GM12878 (cell line): ENCODE data around the gene NKD1. TPM values are rescaled to one million over a fixed set of nuclear protein-coding genes. Genes with fewer than 3 reads are reported as not detected.

Experiments used
- BHLHE40 ChIP-seq, 2 experiments: fragments of 450-650 bp in 1 of 2; IDR thresholded peaks; 2 replicates each; pipeline ENCODE4 v1.6.1; 2011 to 2017; ENCODE audit warnings: low read depth in 2 of 2, borderline replicate concordance in 1 of 2, improper control_type of control experiment in 1 of 2, low read length in 1 of 2, mild to moderate bottlenecking in 1 of 2
- CBFB ChIP-seq: IDR thresholded peaks from 2 replicates; pipeline ENCODE4 v1.6.1; 2016; ENCODE audit warnings: antibody characterized with exemption, low read depth
- CBX3 ChIP-seq: fragments of 200-600 bp; sonication (generic); IDR thresholded peaks from 2 replicates; pipeline ENCODE4 v1.6.1; 2016; ENCODE audit warnings: low read depth, borderline replicate concordance
- CEBPZ ChIP-seq: fragments of 150-350 bp; IDR thresholded peaks from 2 replicates; pipeline ENCODE4 v1.6.1; 2016; ENCODE audit warnings: low read depth, low read length
- CHD4 ChIP-seq: fragments of 200-600 bp; sonication (generic); IDR thresholded peaks from 2 replicates; pipeline ENCODE4 v1.6.1; 2016; ENCODE audit warnings: mild to moderate bottlenecking
- CREB1 ChIP-seq: IDR thresholded peaks from 2 replicates; pipeline ENCODE4 v1.6.1; 2012; ENCODE audit warnings: low read depth, mild to moderate bottlenecking, inconsistent platforms
- EED ChIP-seq: sonication (generic); IDR thresholded peaks from 2 replicates; pipeline ENCODE4 v1.6.1; 2016; ENCODE audit warnings: antibody characterized with exemption, low read depth
- IKZF1 ChIP-seq: fragments of 450-650 bp; conservative IDR thresholded peaks from 2 replicates; pipeline ENCODE4 v1.6.1; 2017; ENCODE audit warnings: antibody characterized with exemption, mild to moderate bottlenecking
- KDM1A ChIP-seq: fragments of 200-600 bp; sonication (generic); IDR thresholded peaks from 2 replicates; pipeline ENCODE4 v1.6.1; 2016; ENCODE audit warnings: borderline replicate concordance
- MTA3 ChIP-seq: IDR thresholded peaks from 2 replicates; pipeline ENCODE4 v1.6.1; 2012; ENCODE audit warnings: low read length, inconsistent platforms, borderline replicate concordance
- MXI1 ChIP-seq: fragments of 150-350 bp; IDR thresholded peaks from 2 replicates; pipeline ENCODE4 v1.6.1; 2011; ENCODE audit warnings: low read depth, mild to moderate bottlenecking, inconsistent platforms, low read length, improper control_type of control experiment
- NBN ChIP-seq: fragments of 450-650 bp; IDR thresholded peaks from 2 replicates; pipeline ENCODE4 v1.6.1; 2016
- NR2F1 ChIP-seq: fragments of 450-650 bp; conservative IDR thresholded peaks from 2 replicates; pipeline ENCODE4 v1.6.1; 2017; ENCODE audit warnings: mild to moderate bottlenecking
- RELA ChIP-seq: fragments of 450-650 bp; IDR thresholded peaks from 2 replicates; pipeline ENCODE4 v1.8.0; 2014; ENCODE audit warnings: borderline replicate concordance; ENCODE audit not compliant: partially characterized antibody
- SKIL ChIP-seq: fragments of 450-650 bp; IDR thresholded peaks from 2 replicates; pipeline ENCODE4 v1.6.1; 2017; ENCODE audit warnings: mild to moderate bottlenecking, low read depth, inconsistent platforms; ENCODE audit not compliant: poor library complexity, severe bottlenecking
- SMAD1 ChIP-seq: fragments of 450-650 bp; IDR thresholded peaks from 2 replicates; pipeline ENCODE4 v1.6.1; 2018; ENCODE audit warnings: mild to moderate bottlenecking, low read depth; ENCODE audit not compliant: partially characterized antibody
- SREBF2 ChIP-seq: IDR thresholded peaks from 2 replicates; pipeline ENCODE4 v1.6.1; 2012; ENCODE audit warnings: mild to moderate bottlenecking, low read length
- SUPT20H ChIP-seq: IDR thresholded peaks from 2 replicates; pipeline ENCODE4 v1.6.1; 2011; ENCODE audit warnings: low read depth, mild to moderate bottlenecking, low read length, moderate library complexity, borderline replicate concordance; ENCODE audit not compliant: control insufficient read depth
- USF2 ChIP-seq: IDR thresholded peaks from 2 replicates; pipeline ENCODE4 v1.6.1; 2011; ENCODE audit warnings: low read depth, low read length, improper control_type of control experiment, borderline replicate concordance
- polyA plus RNA-seq, 11 experiments: library from polyadenylated mRNA; depleted of rRNA in 4 of 11; unstranded in 6 of 11; stranded (reverse) in 5 of 11; fragments of >200 nt; fragmentation: Nextera tagmentation in 4 of 11; fragmentation: Illumina TruSeq in 1 of 11; extraction: Ambion mirVana in 4 of 11; extraction: Trizol in 1 of 11; gene quantifications; 1 replicate in 1 of 11; 2 replicates in 10 of 11; pipeline versions ENCODE4 v1.2.1 to v1.2.3, GENCODE V29; 2011 to 2016; ENCODE audit warnings: inconsistent platforms in 2 of 11, missing spikeins in 2 of 11, low read depth in 1 of 11
- total RNA-seq, 4 experiments: library from RNA; depleted of rRNA in 3 of 4; stranded (reverse); fragments of >200 nt in 3 of 4; fragmentation: Illumina TruSeq in 1 of 4; extraction: Trizol in 1 of 4; gene quantifications; 2 replicates each; pipeline versions ENCODE4 v1.2.1 to v1.2.3, GENCODE V29; 2013 to 2021
- TF ChIP-seq, protein P1 (sequence below): fragments of 450-650 bp; IDR thresholded peaks from 2 replicates; pipeline ENCODE4 v1.6.1; 2017; ENCODE audit warnings: borderline replicate concordance
- TF ChIP-seq, protein P2 (sequence below): IDR thresholded peaks from 2 replicates; pipeline ENCODE4 v1.6.1; 2011; ENCODE audit warnings: mild to moderate bottlenecking, low read depth, low read length, moderate library complexity; ENCODE audit not compliant: insufficient replicate concordance
- TF ChIP-seq, protein P3 (sequence below): IDR thresholded peaks from 2 replicates; pipeline ENCODE4 v1.6.1; 2012; ENCODE audit warnings: low read depth, low read length, improper control_type of control experiment

Gene NKD1
- total and polyA plus RNA-seq, 10 of the 15 experiments (the other 5 are each of a cell fraction or from before 2014, with no cell fraction given), result under 0.01 to 0.49 (median 0.04) TPM; not detected in 2

DNA sequence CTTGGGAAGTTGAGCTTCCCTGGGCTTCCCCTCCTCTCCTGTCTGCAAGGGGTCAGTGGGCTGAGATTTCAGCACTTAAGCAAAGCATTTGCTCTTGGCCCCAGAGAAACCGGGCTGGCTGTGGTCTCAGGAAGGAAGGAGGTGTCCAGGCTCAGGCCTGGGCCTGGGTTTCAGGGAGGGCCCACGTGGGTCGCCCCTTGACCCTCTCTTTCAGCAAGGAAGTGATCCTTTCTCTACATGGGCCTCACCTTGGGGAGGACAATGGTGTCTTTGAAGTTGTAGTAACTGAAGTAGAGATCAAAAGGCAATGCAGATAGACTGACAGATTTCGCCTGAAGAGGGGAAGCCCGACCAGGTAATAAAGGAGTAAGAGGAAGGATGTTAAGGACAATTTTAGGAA is 147.9 kb downstream of the NKD1 start (continued):
- TF ChIP-seq, protein P1, sequence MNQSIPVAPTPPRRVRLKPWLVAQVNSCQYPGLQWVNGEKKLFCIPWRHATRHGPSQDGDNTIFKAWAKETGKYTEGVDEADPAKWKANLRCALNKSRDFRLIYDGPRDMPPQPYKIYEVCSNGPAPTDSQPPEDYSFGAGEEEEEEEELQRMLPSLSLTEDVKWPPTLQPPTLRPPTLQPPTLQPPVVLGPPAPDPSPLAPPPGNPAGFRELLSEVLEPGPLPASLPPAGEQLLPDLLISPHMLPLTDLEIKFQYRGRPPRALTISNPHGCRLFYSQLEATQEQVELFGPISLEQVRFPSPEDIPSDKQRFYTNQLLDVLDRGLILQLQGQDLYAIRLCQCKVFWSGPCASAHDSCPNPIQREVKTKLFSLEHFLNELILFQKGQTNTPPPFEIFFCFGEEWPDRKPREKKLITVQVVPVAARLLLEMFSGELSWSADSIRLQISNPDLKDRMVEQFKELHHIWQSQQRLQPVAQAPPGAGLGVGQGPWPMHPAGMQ, result no peak
- TF ChIP-seq MXI1, result no peak
- no peak for TF ChIP-seq NBN
- TF ChIP-seq CBX3, result no peak
- TF ChIP-seq RELA, result no peak
- no peak for TF ChIP-seq KDM1A
- peak; percentile 82; the same call in 1 of the 2 replicates for TF ChIP-seq MTA3
- TF ChIP-seq CBFB, result no peak
- TF ChIP-seq SREBF2, result no peak
- TF ChIP-seq NR2F1, result peak; percentile 90
- TF ChIP-seq, protein P2, sequence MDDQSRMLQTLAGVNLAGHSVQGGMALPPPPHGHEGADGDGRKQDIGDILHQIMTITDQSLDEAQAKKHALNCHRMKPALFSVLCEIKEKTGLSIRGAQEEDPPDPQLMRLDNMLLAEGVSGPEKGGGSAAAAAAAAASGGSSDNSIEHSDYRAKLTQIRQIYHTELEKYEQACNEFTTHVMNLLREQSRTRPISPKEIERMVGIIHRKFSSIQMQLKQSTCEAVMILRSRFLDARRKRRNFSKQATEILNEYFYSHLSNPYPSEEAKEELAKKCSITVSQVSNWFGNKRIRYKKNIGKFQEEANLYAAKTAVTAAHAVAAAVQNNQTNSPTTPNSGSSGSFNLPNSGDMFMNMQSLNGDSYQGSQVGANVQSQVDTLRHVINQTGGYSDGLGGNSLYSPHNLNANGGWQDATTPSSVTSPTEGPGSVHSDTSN, result no peak
- no peak for TF ChIP-seq SKIL
- TF ChIP-seq CREB1, result no peak
- TF ChIP-seq SUPT20H, result no peak
- TF ChIP-seq CHD4, result no peak
- no peak for TF ChIP-seq SMAD1
- TF ChIP-seq CEBPZ, result no peak
- TF ChIP-seq, protein P3, sequence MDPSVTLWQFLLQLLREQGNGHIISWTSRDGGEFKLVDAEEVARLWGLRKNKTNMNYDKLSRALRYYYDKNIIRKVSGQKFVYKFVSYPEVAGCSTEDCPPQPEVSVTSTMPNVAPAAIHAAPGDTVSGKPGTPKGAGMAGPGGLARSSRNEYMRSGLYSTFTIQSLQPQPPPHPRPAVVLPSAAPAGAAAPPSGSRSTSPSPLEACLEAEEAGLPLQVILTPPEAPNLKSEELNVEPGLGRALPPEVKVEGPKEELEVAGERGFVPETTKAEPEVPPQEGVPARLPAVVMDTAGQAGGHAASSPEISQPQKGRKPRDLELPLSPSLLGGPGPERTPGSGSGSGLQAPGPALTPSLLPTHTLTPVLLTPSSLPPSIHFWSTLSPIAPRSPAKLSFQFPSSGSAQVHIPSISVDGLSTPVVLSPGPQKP, result no peak
- TF ChIP-seq IKZF1, result no peak
- TF ChIP-seq USF2, result peak; percentile 6; the same call in 1 of the 2 replicates
- TF ChIP-seq EED, result no peak
- TF ChIP-seq BHLHE40 (IDR thresholded peaks at IDR 0.05; ENCODE audit: borderline replicate concordance in 1 of 2, low read depth in 2 of 2, low read length in 1 of 2), result no peak
